ENCODE measurements around the gene ZNF76.
"Not testable (repeated sequence)": the region's sequence is repeated elsewhere in the genome, so short reads cannot be mapped to it uniquely, and the experiment has no call there.

ZNF76 gene

GRCh38 chr6:35319346-35320030 lies 60.0 kb downstream of the ZNF76 start:
- Histone ChIP-seq H3K9ac (ENCODE audit: low read length) (no peak overlapping the region), H3K27me3 (replicated peaks; ENCODE audit: control insufficient read depth, insufficient read depth, low read length) (peaks cover 27% of the 10 kb centered on the region), H3K4me3 (ENCODE audit: low read length) (no peak overlapping the region), H3K9me3 (ENCODE audit: control insufficient read depth, low read length) (no peaks in the 10 kb centered on the region), H3K36me3 (ENCODE audit: control insufficient read depth, insufficient read depth, low read length, severe bottlenecking) (no peaks in the 10 kb centered on the region), H3K4me1 (ENCODE audit: control insufficient read depth, insufficient read depth, low read length) (peaks cover 5% of the 10 kb centered on the region)
- DNase-seq (ENCODE audit: low read depth), result no peak

GRCh38 chr6:35320031-35320410 lies 60.5 kb downstream of the ZNF76 start:
- no peak overlapping the region for H3K9ac ChIP-seq (ENCODE audit: low read length)
- H3K4me3 ChIP-seq (ENCODE audit: low read length), result no peak overlapping the region

GRCh38 chr6:35321091-35321490 lies 61.6 kb downstream of the ZNF76 start:
- Histone ChIP-seq H3K27me3 (replicated peaks; ENCODE audit: control insufficient read depth, insufficient read depth, low read length) (peaks cover 23% of the 10 kb centered on the region), H3K36me3 (ENCODE audit: control insufficient read depth, insufficient read depth, low read length, severe bottlenecking) (no peaks in the 10 kb centered on the region)
- no peak for DNase-seq (ENCODE audit: low read depth)

More at GRCh38 chr6:35320031-35320410, 60.5 kb downstream of the ZNF76 start:
- Histone ChIP-seq H3K27me3 (replicated peaks; ENCODE audit: control insufficient read depth, insufficient read depth, low read length) (peaks cover 23% of the 10 kb centered on the region), H3K36me3 (ENCODE audit: control insufficient read depth, insufficient read depth, low read length, severe bottlenecking) (no peaks in the 10 kb centered on the region), H3K4me1 (ENCODE audit: control insufficient read depth, insufficient read depth, low read length) (peaks cover 5% of the 10 kb centered on the region), H3K9me3 (ENCODE audit: control insufficient read depth, low read length) (no peaks in the 10 kb centered on the region)
- no peak for DNase-seq (ENCODE audit: low read depth)

GRCh38 chr6:35327349-35328027 lies 68.0 kb downstream of the ZNF76 start:
- Histone ChIP-seq H3K9me3 (ENCODE audit: control insufficient read depth, low read length) (no peaks in the 10 kb centered on the region), H3K27me3 (replicated peaks; ENCODE audit: control insufficient read depth, insufficient read depth, low read length) (peaks cover 3% of the 10 kb centered on the region), H3K9ac (ENCODE audit: low read length) (no peak overlapping the region), H3K4me3 (ENCODE audit: low read length) (no peak overlapping the region), H3K36me3 (ENCODE audit: control insufficient read depth, insufficient read depth, low read length, severe bottlenecking) (no peaks in the 10 kb centered on the region), H3K4me1 (ENCODE audit: control insufficient read depth, insufficient read depth, low read length) (no peaks in the 10 kb centered on the region)
- DNase-seq (ENCODE audit: low read depth), result peak; percentile 58

More at GRCh38 chr6:35321091-35321490, 61.6 kb downstream of the ZNF76 start:
- Histone ChIP-seq H3K9ac (ENCODE audit: low read length) (no peak overlapping the region), H3K9me3 (ENCODE audit: control insufficient read depth, low read length) (no peaks in the 10 kb centered on the region), H3K4me3 (ENCODE audit: low read length) (no peak overlapping the region), H3K4me1 (ENCODE audit: control insufficient read depth, insufficient read depth, low read length) (peaks cover 5% of the 10 kb centered on the region)

- Histone ChIP-seq H3K27me3 (replicated peaks; ENCODE audit: control insufficient read depth, insufficient read depth, low read length) (peaks cover 3% of the 10 kb centered on the region), H3K4me1 (ENCODE audit: control insufficient read depth, insufficient read depth, low read length) (no peaks in the 10 kb centered on the region), H3K9me3 (ENCODE audit: control insufficient read depth, low read length) (no peaks in the 10 kb centered on the region), H3K9ac (ENCODE audit: low read length) (no peak overlapping the region), H3K36me3 (ENCODE audit: control insufficient read depth, insufficient read depth, low read length, severe bottlenecking) (no peaks in the 10 kb centered on the region), H3K4me3 (ENCODE audit: low read length) (no peak overlapping the region)
- DNase-seq (ENCODE audit: low read depth), result no peak
Observed at GRCh38 chr6:35328108-35328723, 68.7 kb downstream of the ZNF76 start.

GRCh38 chr6:35328965-35329364 lies 69.4 kb downstream of the ZNF76 start:
- not testable (repeated sequence) for DNase-seq (ENCODE audit: low read depth); H3K9ac ChIP-seq (ENCODE audit: low read length); H3K4me1 ChIP-seq (ENCODE audit: control insufficient read depth, insufficient read depth, low read length); H3K27me3 ChIP-seq (replicated peaks; ENCODE audit: control insufficient read depth, insufficient read depth, low read length); H3K9me3 ChIP-seq (ENCODE audit: control insufficient read depth, low read length); H3K36me3 ChIP-seq (ENCODE audit: control insufficient read depth, insufficient read depth, low read length, severe bottlenecking); H3K4me3 ChIP-seq (ENCODE audit: low read length)

GRCh38 chr6:35330541-35331119 lies 71.1 kb downstream of the ZNF76 start:
- H3K4me3 ChIP-seq (ENCODE audit: low read length), result no peak overlapping the region
- H3K4me1 ChIP-seq (ENCODE audit: control insufficient read depth, insufficient read depth, low read length), result no peaks in the 10 kb centered on the region
- H3K36me3 ChIP-seq (ENCODE audit: control insufficient read depth, insufficient read depth, low read length, severe bottlenecking), result no peaks in the 10 kb centered on the region
- peaks cover 3% of the 10 kb centered on the region for H3K27me3 ChIP-seq (replicated peaks; ENCODE audit: control insufficient read depth, insufficient read depth, low read length)
- DNase-seq (ENCODE audit: low read depth), result no peak
- H3K9ac ChIP-seq (ENCODE audit: low read length), result no peak overlapping the region
- H3K9me3 ChIP-seq (ENCODE audit: control insufficient read depth, low read length), result no peaks in the 10 kb centered on the region

GRCh38 chr6:35332074-35332887 lies 72.7 kb downstream of the ZNF76 start:
- H3K4me1 ChIP-seq (ENCODE audit: control insufficient read depth, insufficient read depth, low read length); H3K27me3 ChIP-seq (replicated peaks; ENCODE audit: control insufficient read depth, insufficient read depth, low read length); H3K9me3 ChIP-seq (ENCODE audit: control insufficient read depth, low read length); H3K36me3 ChIP-seq (ENCODE audit: control insufficient read depth, insufficient read depth, low read length, severe bottlenecking); H3K4me3 ChIP-seq (ENCODE audit: low read length); H3K9ac ChIP-seq (ENCODE audit: low read length); DNase-seq (ENCODE audit: low read depth): not testable (repeated sequence)

GRCh38 chr6:35341557-35341956 lies 82.0 kb downstream of the ZNF76 start:
- no peaks in the 10 kb centered on the region for H3K9me3 ChIP-seq (ENCODE audit: control insufficient read depth, low read length)
- peaks cover 4% of the 10 kb centered on the region for H3K36me3 ChIP-seq (ENCODE audit: control insufficient read depth, insufficient read depth, low read length, severe bottlenecking)
- no peak for DNase-seq (ENCODE audit: low read depth)
- H3K27me3 ChIP-seq (replicated peaks; ENCODE audit: control insufficient read depth, insufficient read depth, low read length), result no peaks in the 10 kb centered on the region
- peaks cover 21% of the 10 kb centered on the region for H3K4me1 ChIP-seq (ENCODE audit: control insufficient read depth, insufficient read depth, low read length)
- no peak overlapping the region for H3K4me3 ChIP-seq (ENCODE audit: low read length)
- no peak overlapping the region for H3K9ac ChIP-seq (ENCODE audit: low read length)

- H3K9me3 ChIP-seq (ENCODE audit: control insufficient read depth, low read length), result no peaks in the 10 kb centered on the region
- peaks cover 11% of the 10 kb centered on the region for H3K36me3 ChIP-seq (ENCODE audit: control insufficient read depth, insufficient read depth, low read length, severe bottlenecking)
- peak within 1 kb of the TSS; percentile 86 for H3K9ac ChIP-seq (ENCODE audit: low read length)
- H3K4me3 ChIP-seq (ENCODE audit: low read length), result peak within 1 kb of the TSS; percentile 86
- no peaks in the 10 kb centered on the region for H3K27me3 ChIP-seq (replicated peaks; ENCODE audit: control insufficient read depth, insufficient read depth, low read length)
- peak; percentile 99 for DNase-seq (ENCODE audit: low read depth)
- H3K4me1 ChIP-seq (ENCODE audit: control insufficient read depth, insufficient read depth, low read length), result peaks cover 21% of the 10 kb centered on the region
Observed at GRCh38 chr6:35342258-35343091, 82.9 kb downstream of the ZNF76 start, which contains the start of gene PPARD. PPARD (plus strand) TSS chr6:35342558; CDS start chr6:35411088, 68,530 bp downstream.

All from adipocyte (in vitro differentiated cells).